BE2C (cell line): ENCODE results near the gene ZGPAT.

Experiments
- DNase-seq: peaks from one replicate; pipeline ENCODE4 v3.0.0-alpha.2; 2020
- H3K27me3 ChIP-seq: fragments of 250-450 bp; sonication (Bioruptor Pico); 2 replicates; pipeline ENCODE4 v1.5.1; 2020; ENCODE audit warnings: mild to moderate bottlenecking
- H3K36me3 ChIP-seq: fragments of 250-450 bp; sonication (Bioruptor Pico); 2 replicates; pipeline ENCODE4 v1.5.1; 2020; ENCODE audit warnings: mild to moderate bottlenecking
- H3K4me1 ChIP-seq: fragments of 250-450 bp; sonication (Bioruptor Pico); 2 replicates; pipeline ENCODE4 v1.5.1; 2020
- H3K4me3 ChIP-seq: 2 replicates; pipeline ENCODE4 v1.5.1; 2011; ENCODE audit warnings: low read depth, low read length
- H3K9me3 ChIP-seq: fragments of 250-450 bp; sonication (Bioruptor Pico); 2 replicates; pipeline ENCODE4 v1.5.1; 2020
- CTCF ChIP-seq: IDR thresholded peaks from 2 replicates; pipeline ENCODE4 v1.5.1; 2012; ENCODE audit warnings: mild to moderate bottlenecking, low read depth, low read length

ZGPAT gene

GRCh38 chr20:63777614-63778013 is 69.8 kb downstream of the ZGPAT start:
- H3K4me3 ChIP-seq = no peak overlapping the region
- no peaks in the 10 kb centered on the region for H3K36me3 ChIP-seq
- DNase-seq = no peak
- no peaks in the 10 kb centered on the region for H3K4me1 ChIP-seq
- H3K27me3 ChIP-seq = no peaks in the 10 kb centered on the region
- H3K9me3 ChIP-seq = peaks cover 4% of the 10 kb centered on the region; the same call in 1 of the 2 replicates
- no peak for TF ChIP-seq CTCF

GRCh38 chr20:63778034-63778752 is 70.4 kb downstream of the ZGPAT start:
- Histone ChIP-seq H3K9me3 (peaks cover 4% of the 10 kb centered on the region; the same call in 1 of the 2 replicates), H3K27me3 (no peaks in the 10 kb centered on the region), H3K4me1 (no peaks in the 10 kb centered on the region), H3K4me3 (no peak overlapping the region), H3K36me3 (no peaks in the 10 kb centered on the region)
- no peak for DNase-seq
- no peak for TF ChIP-seq CTCF

- Histone ChIP-seq H3K36me3 (no peaks in the 10 kb centered on the region), H3K4me3 (no peak overlapping the region), H3K9me3 (peaks cover 4% of the 10 kb centered on the region; the same call in 1 of the 2 replicates), H3K27me3 (no peaks in the 10 kb centered on the region), H3K4me1 (no peaks in the 10 kb centered on the region)
- TF ChIP-seq CTCF = no peak
- no peak for DNase-seq
These were observed 71.0 kb downstream of the ZGPAT start for GRCh38 chr20:63778857-63779256.

GRCh38 chr20:63781181-63781580 is 73.3 kb downstream of the ZGPAT start:
- no peak for TF ChIP-seq CTCF
- no peaks in the 10 kb centered on the region for H3K36me3 ChIP-seq
- no peaks in the 10 kb centered on the region for H3K27me3 ChIP-seq
- no peak overlapping the region for H3K4me3 ChIP-seq
- peaks cover 4% of the 10 kb centered on the region; the same call in 1 of the 2 replicates for H3K9me3 ChIP-seq
- DNase-seq = no peak
- no peaks in the 10 kb centered on the region for H3K4me1 ChIP-seq

- Histone ChIP-seq H3K4me3 (no peak overlapping the region), H3K36me3 (no peaks in the 10 kb centered on the region), H3K9me3 (peaks cover 4% of the 10 kb centered on the region; the same call in 1 of the 2 replicates), H3K27me3 (no peaks in the 10 kb centered on the region), H3K4me1 (no peaks in the 10 kb centered on the region)
- no peak for TF ChIP-seq CTCF
- DNase-seq = no peak
These were observed 74.2 kb downstream of the ZGPAT start for GRCh38 chr20:63782051-63782471.

GRCh38 chr20:63782521-63782971 is 74.7 kb downstream of the ZGPAT start:
- no peak for DNase-seq
- TF ChIP-seq CTCF = no peak
- no peaks in the 10 kb centered on the region for H3K4me1 ChIP-seq
- no peaks in the 10 kb centered on the region for H3K27me3 ChIP-seq
- no peak overlapping the region for H3K4me3 ChIP-seq
- peaks cover 2% of the 10 kb centered on the region; the same call in 1 of the 2 replicates for H3K9me3 ChIP-seq
- H3K36me3 ChIP-seq = no peaks in the 10 kb centered on the region
